SK-N-SH (cell line): ENCODE results near the gene DYNLT3. TPM values are rescaled to one million over a fixed set of nuclear protein-coding genes. Genes with fewer than 3 reads are reported as not detected.

Source experiments
- CTCF ChIA-PET: fragments of 300-600, 350-600 bp; formaldehyde crosslinking; extraction: SDS; loops from one replicate; lab custom pipeline; 2021; lab: Yijun Ruan, JAX
- POLR2A ChIA-PET: fragments of 350-600 bp; sonication (Branson Sonifier 250); formaldehyde crosslinking; extraction: SDS; loops from one replicate; lab custom pipeline; 2020; ENCODE audit warnings: antibody characterized with exemption, inconsistent platforms; lab: Yijun Ruan, JAX
- DNase-seq: peaks from one replicate; pipeline ENCODE4 v3.0.0; 2012
- H2AFZ ChIP-seq: fragments of 200-600 bp; sonication (generic); 2 replicates; pipeline ENCODE4 v1.8.1; 2016; ENCODE audit warnings: antibody characterized with exemption, mild to moderate bottlenecking, low read depth
- H3F3A ChIP-seq: fragments of 200-600 bp; sonication (generic); replicated peaks from 2 replicates; pipeline ENCODE3; 2016; ENCODE audit warnings: antibody characterized with exemption, mild to moderate bottlenecking; ENCODE audit not compliant: insufficient read depth
- H3K27ac ChIP-seq, 2 experiments: fragments of 200-500 bp in 1 of 2; fragments of 200-600 bp in 1 of 2; sonication (Bioruptor generic) in 1 of 2; sonication (generic), shearing (Covaris generic) in 1 of 2; 2 replicates each; pipeline versions ENCODE4 v1.5.1 to v1.6.1; 2014 to 2016; ENCODE audit warnings: low read depth in 2 of 2, inconsistent platforms in 1 of 2, low read length in 1 of 2, mild to moderate bottlenecking in 1 of 2, mixed read lengths in 1 of 2
- H3K27me3 ChIP-seq: fragments of 200-600 bp; sonication (generic), shearing (Covaris generic); 2 replicates; pipeline ENCODE4 v1.6.1; 2016; ENCODE audit warnings: mixed run types; ENCODE audit not compliant: insufficient read depth
- H3K36me3 ChIP-seq, 2 experiments: fragments of 200-500 bp in 1 of 2; fragments of 200-600 bp in 1 of 2; sonication (Bioruptor generic) in 1 of 2; sonication (generic) in 1 of 2; replicated peaks in 1 of 2; 2 replicates each; pipeline versions ENCODE3 to v1.5.1; 2014 to 2016; ENCODE audit warnings: low read length in 1 of 2, mild to moderate bottlenecking in 1 of 2; ENCODE audit not compliant: insufficient read depth in 2 of 2, control insufficient read depth in 1 of 2
- H3K4me1 ChIP-seq, 2 experiments: fragments of 200-500 bp in 1 of 2; fragments of 200-600 bp in 1 of 2; sonication (Bioruptor generic) in 1 of 2; sonication (generic), shearing (Covaris generic) in 1 of 2; 2 replicates each; pipeline versions ENCODE4 v1.5.1 to v1.6.1; 2014 to 2016; ENCODE audit warnings: low read depth in 1 of 2, low read length in 1 of 2, mixed run types in 1 of 2; ENCODE audit not compliant: insufficient read depth in 2 of 2, control insufficient read depth in 1 of 2
- H3K4me2 ChIP-seq: fragments of 200-600 bp; sonication (generic), shearing (Covaris generic); 2 replicates; pipeline ENCODE4 v1.6.1; 2017; ENCODE audit warnings: mixed run types
- H3K4me3 ChIP-seq, 2 experiments: fragments of 200-500 bp in 1 of 2; fragments of 200-600 bp in 1 of 2; sonication (Bioruptor generic) in 1 of 2; sonication (generic), shearing (Covaris generic) in 1 of 2; 2 replicates each; pipeline versions ENCODE4 v1.5.1 to v1.8.1; 2014 to 2016; ENCODE audit warnings: low read depth in 2 of 2, inconsistent platforms in 1 of 2, low read length in 1 of 2, mild to moderate bottlenecking in 1 of 2, mixed read lengths in 1 of 2, moderate library complexity in 1 of 2
- H3K79me2 ChIP-seq: fragments of 200-600 bp; sonication (generic); 2 replicates; pipeline ENCODE4 v1.8.1; 2017; ENCODE audit warnings: mild to moderate bottlenecking; ENCODE audit not compliant: insufficient read depth
- H3K9ac ChIP-seq: fragments of 200-600 bp; sonication (generic); 2 replicates; pipeline ENCODE4 v1.6.1; 2017; ENCODE audit warnings: mixed run types
- H3K9me2 ChIP-seq: fragments of 200-600 bp; sonication (generic); 2 replicates; pipeline ENCODE4 v1.6.1; 2017; ENCODE audit warnings: mixed run types
- H3K9me3 ChIP-seq: fragments of 200-600 bp; sonication (generic); 2 replicates; pipeline ENCODE4 v1.6.1; 2017; ENCODE audit warnings: mixed run types, mild to moderate bottlenecking, moderate library complexity
- H4K20me1 ChIP-seq: fragments of 200-600 bp; sonication (generic); 2 replicates; pipeline ENCODE4 v1.6.1; 2017; ENCODE audit warnings: mild to moderate bottlenecking, mixed run types; ENCODE audit not compliant: insufficient read depth
- CHD2 ChIP-seq: fragments of 150-350 bp; IDR thresholded peaks from 2 replicates; pipeline ENCODE4 v1.6.1; 2018; ENCODE audit warnings: low read length; ENCODE audit not compliant: partially characterized antibody
- ELF1 ChIP-seq: IDR thresholded peaks from 2 replicates; pipeline ENCODE4 v1.4.0; 2012
- FOSL2 ChIP-seq: IDR thresholded peaks from 2 replicates; pipeline ENCODE4 v1.4.0; 2012; ENCODE audit warnings: low read depth, mild to moderate bottlenecking, moderate library complexity, borderline replicate concordance
- FOXJ3 ChIP-seq: sonication (generic); formaldehyde crosslinking; IDR thresholded peaks from 2 replicates; pipeline ENCODE4 v1.5.1; 2020; ENCODE audit warnings: mild to moderate bottlenecking, missing genetic modification reagents
- GABPA ChIP-seq: IDR thresholded peaks from 2 replicates; pipeline ENCODE4 v1.4.0; 2012; ENCODE audit warnings: low read depth, mild to moderate bottlenecking
- MEF2A ChIP-seq: IDR thresholded peaks from 2 replicates; pipeline ENCODE4 v1.4.0; 2012; ENCODE audit warnings: low read depth, borderline replicate concordance
- POLR2AphosphoS5 ChIP-seq: IDR thresholded peaks from 2 replicates; pipeline ENCODE4 v1.6.1; 2012; ENCODE audit warnings: low read depth, low read length
- RAD21 ChIP-seq: IDR thresholded peaks from 2 replicates; pipeline ENCODE4 v1.6.1; 2012; ENCODE audit warnings: mild to moderate bottlenecking, low read length
- RCOR1 ChIP-seq: fragments of 150-350 bp; IDR thresholded peaks from 2 replicates; pipeline ENCODE4 v1.6.1; 2017; ENCODE audit warnings: antibody characterized with exemption, low read length
- RXRA ChIP-seq: IDR thresholded peaks from 2 replicates; pipeline ENCODE4 v1.4.0; 2012; ENCODE audit warnings: low read depth, mild to moderate bottlenecking, borderline replicate concordance
- SIN3A ChIP-seq: IDR thresholded peaks from 2 replicates; pipeline ENCODE4 v1.6.1; 2012; ENCODE audit warnings: low read depth, mild to moderate bottlenecking, low read length, moderate library complexity, borderline replicate concordance
- TCF12 ChIP-seq: IDR thresholded peaks from 2 replicates; pipeline ENCODE4 v1.4.0; 2012
- YY1 ChIP-seq: IDR thresholded peaks from 2 replicates; pipeline ENCODE4 v1.4.0; 2012; ENCODE audit warnings: low read depth, mild to moderate bottlenecking
- WGBS: methylation state at CpG from one replicate; pipeline ENCODE4 v1.1.6; 2017; ENCODE audit warnings: low lambda C conversion rate; 5-methylcytosine and 5-hydroxymethylcytosine counted together
- polyA plus RNA-seq, 3 experiments: library from polyadenylated mRNA; depleted of rRNA; stranded (reverse); fragments of >200 nt; gene quantifications; 2 replicates each; pipeline ENCODE4 v1.2.3, GENCODE V29; 2012
- TF ChIP-seq, protein P1 (sequence below): fragments of 200-600 bp; sonication (generic); IDR thresholded peaks from 2 replicates; pipeline ENCODE4 v1.6.1; 2017; ENCODE audit warnings: antibody characterized with exemption, mild to moderate bottlenecking, moderate library complexity
- TF ChIP-seq, protein P2 (sequence below): IDR thresholded peaks from 2 replicates; pipeline ENCODE4; 2012
- TF ChIP-seq, protein P3 (sequence below): IDR thresholded peaks from 2 replicates; pipeline ENCODE4 v1.4.0; 2012; ENCODE audit warnings: low read depth, borderline replicate concordance

The DYNLT3 gene
- polyA plus RNA-seq, 1 of the 3 experiments (the other 2 are of a cell fraction): 7.3 TPM

DNA sequence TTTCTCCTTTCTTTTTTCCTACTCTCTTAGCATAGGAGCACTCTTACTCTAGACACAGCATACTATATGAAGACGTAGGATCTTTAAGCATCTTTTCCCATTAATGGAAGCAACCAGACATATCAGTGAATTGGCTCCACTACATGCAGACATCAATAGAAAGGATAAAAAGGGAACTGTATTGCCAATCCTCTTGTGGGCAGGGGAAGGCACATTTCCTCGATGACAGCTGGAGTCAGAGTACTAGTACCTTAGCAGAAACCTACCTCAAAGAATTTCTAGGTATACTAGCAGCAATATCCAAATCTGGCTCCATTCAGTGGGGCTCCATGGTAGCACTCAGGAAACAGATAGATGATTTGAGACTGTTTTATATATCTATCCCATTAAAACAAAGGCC is 47.4 kb downstream of the DYNLT3 start:
- Histone ChIP-seq H4K20me1 (no peaks in the 10 kb centered on the region), H2AFZ (no peak overlapping the region), H3K9me2 (no peaks in the 10 kb centered on the region)
- WGBS: 18% methylated on average over 2 of the region's 2 CpGs
- TF ChIP-seq, protein P1, sequence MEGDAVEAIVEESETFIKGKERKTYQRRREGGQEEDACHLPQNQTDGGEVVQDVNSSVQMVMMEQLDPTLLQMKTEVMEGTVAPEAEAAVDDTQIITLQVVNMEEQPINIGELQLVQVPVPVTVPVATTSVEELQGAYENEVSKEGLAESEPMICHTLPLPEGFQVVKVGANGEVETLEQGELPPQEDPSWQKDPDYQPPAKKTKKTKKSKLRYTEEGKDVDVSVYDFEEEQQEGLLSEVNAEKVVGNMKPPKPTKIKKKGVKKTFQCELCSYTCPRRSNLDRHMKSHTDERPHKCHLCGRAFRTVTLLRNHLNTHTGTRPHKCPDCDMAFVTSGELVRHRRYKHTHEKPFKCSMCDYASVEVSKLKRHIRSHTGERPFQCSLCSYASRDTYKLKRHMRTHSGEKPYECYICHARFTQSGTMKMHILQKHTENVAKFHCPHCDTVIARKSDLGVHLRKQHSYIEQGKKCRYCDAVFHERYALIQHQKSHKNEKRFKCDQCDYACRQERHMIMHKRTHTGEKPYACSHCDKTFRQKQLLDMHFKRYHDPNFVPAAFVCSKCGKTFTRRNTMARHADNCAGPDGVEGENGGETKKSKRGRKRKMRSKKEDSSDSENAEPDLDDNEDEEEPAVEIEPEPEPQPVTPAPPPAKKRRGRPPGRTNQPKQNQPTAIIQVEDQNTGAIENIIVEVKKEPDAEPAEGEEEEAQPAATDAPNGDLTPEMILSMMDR: no peak
- TF ChIP-seq, protein P2, sequence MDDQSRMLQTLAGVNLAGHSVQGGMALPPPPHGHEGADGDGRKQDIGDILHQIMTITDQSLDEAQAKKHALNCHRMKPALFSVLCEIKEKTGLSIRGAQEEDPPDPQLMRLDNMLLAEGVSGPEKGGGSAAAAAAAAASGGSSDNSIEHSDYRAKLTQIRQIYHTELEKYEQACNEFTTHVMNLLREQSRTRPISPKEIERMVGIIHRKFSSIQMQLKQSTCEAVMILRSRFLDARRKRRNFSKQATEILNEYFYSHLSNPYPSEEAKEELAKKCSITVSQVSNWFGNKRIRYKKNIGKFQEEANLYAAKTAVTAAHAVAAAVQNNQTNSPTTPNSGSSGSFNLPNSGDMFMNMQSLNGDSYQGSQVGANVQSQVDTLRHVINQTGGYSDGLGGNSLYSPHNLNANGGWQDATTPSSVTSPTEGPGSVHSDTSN: no peak
- TF ChIP-seq POLR2AphosphoS5: no peak
- no peak for TF ChIP-seq SIN3A
- TF ChIP-seq RXRA: no peak
- no peak for TF ChIP-seq CHD2
- no peak for TF ChIP-seq GABPA
- no peak for TF ChIP-seq RAD21
- TF ChIP-seq FOXJ3: no peak
- TF ChIP-seq, protein P3, sequence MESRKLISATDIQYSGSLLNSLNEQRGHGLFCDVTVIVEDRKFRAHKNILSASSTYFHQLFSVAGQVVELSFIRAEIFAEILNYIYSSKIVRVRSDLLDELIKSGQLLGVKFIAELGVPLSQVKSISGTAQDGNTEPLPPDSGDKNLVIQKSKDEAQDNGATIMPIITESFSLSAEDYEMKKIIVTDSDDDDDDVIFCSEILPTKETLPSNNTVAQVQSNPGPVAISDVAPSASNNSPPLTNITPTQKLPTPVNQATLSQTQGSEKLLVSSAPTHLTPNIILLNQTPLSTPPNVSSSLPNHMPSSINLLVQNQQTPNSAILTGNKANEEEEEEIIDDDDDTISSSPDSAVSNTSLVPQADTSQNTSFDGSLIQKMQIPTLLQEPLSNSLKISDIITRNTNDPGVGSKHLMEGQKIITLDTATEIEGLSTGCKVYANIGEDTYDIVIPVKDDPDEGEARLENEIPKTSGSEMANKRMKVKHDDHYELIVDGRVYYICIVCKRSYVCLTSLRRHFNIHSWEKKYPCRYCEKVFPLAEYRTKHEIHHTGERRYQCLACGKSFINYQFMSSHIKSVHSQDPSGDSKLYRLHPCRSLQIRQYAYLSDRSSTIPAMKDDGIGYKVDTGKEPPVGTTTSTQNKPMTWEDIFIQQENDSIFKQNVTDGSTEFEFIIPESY: no peak
- no peak for TF ChIP-seq FOSL2
- no peak for TF ChIP-seq RCOR1
- TF ChIP-seq TCF12: no peak
- no peak for TF ChIP-seq ELF1
- TF ChIP-seq, all 33 proteins: peak for 0
- no peak overlapping the region for H3K4me3 ChIP-seq
- H3K36me3 ChIP-seq: no peaks in the 10 kb centered on the region
- no peak overlapping the region for H3K4me2 ChIP-seq
- H3K4me1 ChIP-seq: no peaks in the 10 kb centered on the region
- H3K27ac ChIP-seq: no peak overlapping the region
- H3F3A ChIP-seq: no peaks in the 10 kb centered on the region
- CTCF ChIA-PET: interaction anchor here (1.2 kb wide), 1 partner anchor 25 kb away, joined by 4 read pairs; no protein-coding TSS in a partner anchor
- no peak overlapping the region for H3K9ac ChIP-seq
- H3K9me3 ChIP-seq: no peaks in the 10 kb centered on the region
- H3K79me2 ChIP-seq: no peaks in the 10 kb centered on the region
- POLR2A ChIA-PET: no interaction called here
- H3K27me3 ChIP-seq: no peaks in the 10 kb centered on the region; the same call in 1 of the 2 replicates
- no peak for DNase-seq

DNA sequence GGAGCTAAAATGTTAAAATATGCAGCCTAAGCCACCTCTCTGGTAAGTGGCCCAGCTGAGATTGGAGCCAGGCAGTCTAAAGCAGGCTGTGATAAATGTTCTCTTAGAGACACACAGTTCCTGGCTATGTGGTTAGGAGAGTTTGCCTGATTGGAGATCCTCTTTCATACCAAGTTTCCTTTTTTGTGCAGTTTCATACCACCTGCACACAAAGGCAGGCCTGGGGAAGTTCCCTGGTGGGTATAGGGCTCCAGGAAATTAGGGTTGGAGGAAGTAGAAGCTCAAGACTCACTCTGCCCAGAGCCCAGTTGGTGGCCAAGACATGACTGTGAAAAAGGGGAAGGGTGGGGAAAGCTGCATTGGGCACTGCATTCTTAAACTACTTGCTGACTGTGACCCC is 50.6 kb downstream of the DYNLT3 start:
- no peak overlapping the region for H3K4me3 ChIP-seq
- H3K4me1 ChIP-seq: no peaks in the 10 kb centered on the region
- H3K9me3 ChIP-seq: no peaks in the 10 kb centered on the region
- CTCF ChIA-PET: interaction anchor here (1.3 kb wide), 1 partner anchor 10 kb away, joined by 3 read pairs; no protein-coding TSS in a partner anchor
- no peak for DNase-seq
- no peak for TF ChIP-seq YY1
- no peak for TF ChIP-seq RXRA
- no peak for TF ChIP-seq FOXJ3
- TF ChIP-seq MEF2A: no peak
- TF ChIP-seq, all 33 proteins: peak for 0
- no peak overlapping the region for H3K27ac ChIP-seq
- no peaks in the 10 kb centered on the region; the same call in 1 of the 2 replicates for H3K27me3 ChIP-seq
- H3K79me2 ChIP-seq: no peaks in the 10 kb centered on the region
- H4K20me1 ChIP-seq: no peaks in the 10 kb centered on the region
- POLR2A ChIA-PET: no interaction called here
- no peaks in the 10 kb centered on the region for H3K36me3 ChIP-seq
- H3F3A ChIP-seq: no peaks in the 10 kb centered on the region
- H3K9ac ChIP-seq: no peak overlapping the region
- no peak overlapping the region for H2AFZ ChIP-seq
- H3K4me2 ChIP-seq: no peak overlapping the region
- H3K9me2 ChIP-seq: no peaks in the 10 kb centered on the region
